Liver (tissue), 9 donors: ENCODE data around the gene PCSK4. TPM values are rescaled to one million over a fixed set of nuclear protein-coding genes. Genes with fewer than 3 reads are reported as not detected.

Experiments
- DNase-seq: peaks from one replicate; pipeline ENCODE4 v3.0.0-alpha.2; 2017; ENCODE audit warnings: low spot score
- H3K27ac ChIP-seq, 2 donors: one replicate each; pipeline ENCODE4 v1.7.0; 2013; ENCODE audit warnings: inconsistent platforms in 2 of 2, low read length in 2 of 2, control low read depth in 1 of 2, low read depth in 1 of 2, mild to moderate bottlenecking in 1 of 2
- H3K27me3 ChIP-seq, 4 donors: one replicate each; pipeline versions ENCODE4 v1.6.1 to v1.7.0; 2013; ENCODE audit warnings: low read length in 3 of 4, inconsistent platforms in 1 of 4, mild to moderate bottlenecking in 1 of 4, moderate library complexity in 1 of 4; ENCODE audit not compliant: control insufficient read depth in 4 of 4, insufficient read depth in 4 of 4
- H3K36me3 ChIP-seq, 4 donors: one replicate each; pipeline versions ENCODE4 v1.6.1 to v1.7.0; 2013; ENCODE audit warnings: low read length in 3 of 4, mild to moderate bottlenecking in 3 of 4, low read depth in 1 of 4, moderate library complexity in 1 of 4; ENCODE audit not compliant: control insufficient read depth in 4 of 4, insufficient read depth in 3 of 4
- H3K4me1 ChIP-seq, 4 donors: one replicate each; pipeline versions ENCODE4 v1.6.1 to v1.7.0; 2013; ENCODE audit warnings: low read length in 3 of 4, mild to moderate bottlenecking in 3 of 4, moderate library complexity in 1 of 4; ENCODE audit not compliant: control insufficient read depth in 4 of 4, insufficient read depth in 4 of 4
- H3K4me3 ChIP-seq, 3 donors: one replicate each; pipeline versions ENCODE4 v1.6.1 to v1.7.0; 2013; ENCODE audit warnings: low read length in 3 of 3, control low read depth in 1 of 3, low read depth in 1 of 3, mild to moderate bottlenecking in 1 of 3
- H3K9ac ChIP-seq, 2 donors: one replicate each; pipeline ENCODE4 v1.7.0; 2013; ENCODE audit warnings: low read length in 2 of 2, mild to moderate bottlenecking in 2 of 2, moderate library complexity in 2 of 2, control low read depth in 1 of 2, low read depth in 1 of 2
- H3K9me3 ChIP-seq, 4 donors: one replicate each; pipeline versions ENCODE4 v1.6.1 to v1.7.0; 2013; ENCODE audit warnings: low read length in 3 of 4; ENCODE audit not compliant: control insufficient read depth in 4 of 4
- ATF3 ChIP-seq: IDR thresholded peaks from 2 replicates; pipeline ENCODE4 v1.6.1; 2016; ENCODE audit warnings: antibody characterized with exemption
- EGR1 ChIP-seq, 2 donors: IDR thresholded peaks; 2 replicates each; pipeline ENCODE4 v1.6.1; 2016 to 2018; ENCODE audit warnings: antibody characterized with exemption in 2 of 2, low read depth in 2 of 2
- FOXA2 ChIP-seq: IDR thresholded peaks from 2 replicates; pipeline ENCODE4 v1.6.1; 2016; ENCODE audit warnings: antibody characterized with exemption
- GABPA ChIP-seq, 2 donors: IDR thresholded peaks in 1 of 2; conservative IDR thresholded peaks in 1 of 2; 2 replicates each; pipeline ENCODE4 v1.6.1; 2016; ENCODE audit warnings: antibody characterized with exemption in 2 of 2, mild to moderate bottlenecking in 1 of 2, moderate library complexity in 1 of 2
- HNF4A ChIP-seq, 2 donors: conservative IDR thresholded peaks; 2 replicates each; pipeline ENCODE4 v1.6.1; 2016; ENCODE audit warnings: antibody characterized with exemption in 2 of 2, mild to moderate bottlenecking in 2 of 2
- HNF4G ChIP-seq: IDR thresholded peaks from 2 replicates; pipeline ENCODE4 v1.6.1; 2016; ENCODE audit warnings: antibody characterized with exemption
- JUND ChIP-seq, 2 donors: IDR thresholded peaks; 2 replicates each; pipeline ENCODE4 v1.6.1; 2016; ENCODE audit warnings: antibody characterized with exemption in 2 of 2
- NR2F2 ChIP-seq: IDR thresholded peaks from 2 replicates; pipeline ENCODE4 v1.6.1; 2016; ENCODE audit warnings: antibody characterized with exemption
- RAD21 ChIP-seq, 2 donors: IDR thresholded peaks; 2 replicates each; pipeline ENCODE4 v1.6.1; 2016; ENCODE audit warnings: antibody characterized with exemption in 2 of 2, mild to moderate bottlenecking in 2 of 2
- REST ChIP-seq: IDR thresholded peaks from 2 replicates; pipeline ENCODE4 v1.6.1; 2016; ENCODE audit warnings: antibody characterized with exemption, mild to moderate bottlenecking
- RXRA ChIP-seq, 2 donors: IDR thresholded peaks; 2 replicates each; pipeline ENCODE4 v1.6.1; 2017 to 2018; ENCODE audit warnings: antibody characterized with exemption in 2 of 2, mild to moderate bottlenecking in 1 of 2
- SP1 ChIP-seq: IDR thresholded peaks from 2 replicates; pipeline ENCODE4 v1.6.1; 2018; ENCODE audit warnings: antibody characterized with exemption, mild to moderate bottlenecking
- TAF1 ChIP-seq: conservative IDR thresholded peaks from 2 replicates; pipeline ENCODE4 v1.6.1; 2016; ENCODE audit warnings: antibody characterized with exemption, mild to moderate bottlenecking
- YY1 ChIP-seq: IDR thresholded peaks from 2 replicates; pipeline ENCODE4 v1.6.1; 2016; ENCODE audit warnings: antibody characterized with exemption, mild to moderate bottlenecking
- WGBS: extraction: QIAGEN DNeasy Blood & Tissue Kit; methylation state at CpG from one replicate; pipeline ENCODE4 v1.1.7; 2013; 5-methylcytosine and 5-hydroxymethylcytosine counted together
- polyA plus RNA-seq, 2 donors: library from polyadenylated mRNA; stranded (reverse) in 1 of 2; unstranded in 1 of 2; fragments of 200-250 nt in 1 of 2; fragments of >200 nt in 1 of 2; fragmentation: Nextera tagmentation in 1 of 2; extraction: Ambion mirVana in 1 of 2; gene quantifications; one replicate each; pipeline versions ENCODE4 v1.2.1 to v1.2.3, GENCODE V29; 2013 to 2015
- total RNA-seq, 2 donors: library from RNA; depleted of rRNA; stranded (reverse); fragments of >200 nt; gene quantifications; one replicate each; pipeline ENCODE4 v1.2.3, GENCODE V29; 2014
- TF ChIP-seq, protein P1 (sequence below): fragments of 150-350 bp; IDR thresholded peaks from 2 replicates; pipeline ENCODE4 v1.5.1; 2017; ENCODE audit warnings: improper control_type of control experiment, low read depth, low read length; ENCODE audit not compliant: missing input control
- TF ChIP-seq, protein P2 (sequence below): IDR thresholded peaks from 2 replicates; pipeline ENCODE4 v1.6.1; 2016; ENCODE audit warnings: antibody characterized with exemption
- donor health status: healthy.
- donor health status: healthy.
- donor health status: healthy.
- donor health status: healthy.
- donor health status: healthy.

The PCSK4 gene
- total and polyA plus RNA-seq, 4 donors, result 0.60 to 2.6 (median 1.9) TPM

DNA sequence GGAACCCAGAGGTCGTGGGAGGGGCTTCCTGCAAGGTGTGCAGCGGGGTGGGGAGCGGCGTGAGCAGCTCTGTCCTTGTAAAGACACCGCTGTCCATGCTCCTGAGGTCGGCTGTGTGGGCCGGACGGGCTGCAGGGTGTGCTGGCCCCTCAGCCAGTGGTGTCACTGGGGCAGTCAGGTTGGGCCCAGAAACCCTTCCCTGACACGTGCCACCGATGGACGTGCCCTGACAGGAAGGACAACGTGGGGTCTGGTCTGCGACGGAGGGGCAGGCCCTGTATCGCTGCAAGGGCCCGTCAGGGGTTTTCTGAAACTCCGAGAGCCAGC lies 56.1 kb downstream of the PCSK4 start:
- Histone ChIP-seq H3K9ac (no peak overlapping the region), H3K4me3 (no peak overlapping the region), H3K9me3 (no peaks in the 10 kb centered on the region), H3K36me3 (peaks cover 4 to 38% (median 21%) of the 10 kb centered on the region in 4 donors), H3K4me1 (peaks cover 0 to 16% (median 7%) of the 10 kb centered on the region in 4 donors), H3K27me3 (no peaks in the 10 kb centered on the region), H3K27ac (no peak overlapping the region)
- DNase-seq, result no peak
- WGBS, result 97% methylated on average over 17 of the region's 17 CpGs
- TF ChIP-seq FOXA2, result no peak
- TF ChIP-seq YY1, result no peak
- TF ChIP-seq RXRA (IDR thresholded peaks at IDR 0.05), result no peak
- TF ChIP-seq HNF4A (conservative IDR thresholded peaks at IDR 0.05), result no peak
- no peak for TF ChIP-seq REST
- TF ChIP-seq ATF3, result no peak
- TF ChIP-seq, protein P1, sequence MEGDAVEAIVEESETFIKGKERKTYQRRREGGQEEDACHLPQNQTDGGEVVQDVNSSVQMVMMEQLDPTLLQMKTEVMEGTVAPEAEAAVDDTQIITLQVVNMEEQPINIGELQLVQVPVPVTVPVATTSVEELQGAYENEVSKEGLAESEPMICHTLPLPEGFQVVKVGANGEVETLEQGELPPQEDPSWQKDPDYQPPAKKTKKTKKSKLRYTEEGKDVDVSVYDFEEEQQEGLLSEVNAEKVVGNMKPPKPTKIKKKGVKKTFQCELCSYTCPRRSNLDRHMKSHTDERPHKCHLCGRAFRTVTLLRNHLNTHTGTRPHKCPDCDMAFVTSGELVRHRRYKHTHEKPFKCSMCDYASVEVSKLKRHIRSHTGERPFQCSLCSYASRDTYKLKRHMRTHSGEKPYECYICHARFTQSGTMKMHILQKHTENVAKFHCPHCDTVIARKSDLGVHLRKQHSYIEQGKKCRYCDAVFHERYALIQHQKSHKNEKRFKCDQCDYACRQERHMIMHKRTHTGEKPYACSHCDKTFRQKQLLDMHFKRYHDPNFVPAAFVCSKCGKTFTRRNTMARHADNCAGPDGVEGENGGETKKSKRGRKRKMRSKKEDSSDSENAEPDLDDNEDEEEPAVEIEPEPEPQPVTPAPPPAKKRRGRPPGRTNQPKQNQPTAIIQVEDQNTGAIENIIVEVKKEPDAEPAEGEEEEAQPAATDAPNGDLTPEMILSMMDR, result no peak
- no peak for TF ChIP-seq TAF1
- no peak for TF ChIP-seq RAD21 (IDR thresholded peaks at IDR 0.05)
- TF ChIP-seq JUND (IDR thresholded peaks at IDR 0.05), result no peak
- TF ChIP-seq, protein P2, sequence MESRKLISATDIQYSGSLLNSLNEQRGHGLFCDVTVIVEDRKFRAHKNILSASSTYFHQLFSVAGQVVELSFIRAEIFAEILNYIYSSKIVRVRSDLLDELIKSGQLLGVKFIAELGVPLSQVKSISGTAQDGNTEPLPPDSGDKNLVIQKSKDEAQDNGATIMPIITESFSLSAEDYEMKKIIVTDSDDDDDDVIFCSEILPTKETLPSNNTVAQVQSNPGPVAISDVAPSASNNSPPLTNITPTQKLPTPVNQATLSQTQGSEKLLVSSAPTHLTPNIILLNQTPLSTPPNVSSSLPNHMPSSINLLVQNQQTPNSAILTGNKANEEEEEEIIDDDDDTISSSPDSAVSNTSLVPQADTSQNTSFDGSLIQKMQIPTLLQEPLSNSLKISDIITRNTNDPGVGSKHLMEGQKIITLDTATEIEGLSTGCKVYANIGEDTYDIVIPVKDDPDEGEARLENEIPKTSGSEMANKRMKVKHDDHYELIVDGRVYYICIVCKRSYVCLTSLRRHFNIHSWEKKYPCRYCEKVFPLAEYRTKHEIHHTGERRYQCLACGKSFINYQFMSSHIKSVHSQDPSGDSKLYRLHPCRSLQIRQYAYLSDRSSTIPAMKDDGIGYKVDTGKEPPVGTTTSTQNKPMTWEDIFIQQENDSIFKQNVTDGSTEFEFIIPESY, result no peak

- 91% methylated on average over 47 of the region's 47 CpGs for WGBS
- TF ChIP-seq, protein P2, result no peak
- TF ChIP-seq RAD21 (IDR thresholded peaks at IDR 0.05) (no peak), HNF4G (no peak), GABPA (IDR thresholded peaks at IDR 0.05 in 1 of 2, conservative IDR thresholded peaks at IDR 0.05 in 1 of 2) (no peak), JUND (IDR thresholded peaks at IDR 0.05) (no peak), NR2F2 (no peak), ATF3 (no peak), SP1 (no peak), EGR1 (IDR thresholded peaks at IDR 0.05; ENCODE audit: low read depth in 2 of 2) (no peak), HNF4A (conservative IDR thresholded peaks at IDR 0.05) (no peak), TAF1 (no peak), REST (no peak)
These were observed 56.8 kb downstream of the PCSK4 start for GRCh38 chr19:1433119-1434039.

More at GRCh38 chr19:1433119-1434039, 56.8 kb downstream of the PCSK4 start:
- H3K4me1 ChIP-seq, result peaks cover 0 to 15% (median 7%) of the 10 kb centered on the region in 4 donors
- H3K9me3 ChIP-seq, result no peaks in the 10 kb centered on the region
- H3K27ac ChIP-seq, result no peak overlapping the region
- no peaks in the 10 kb centered on the region for H3K27me3 ChIP-seq
- DNase-seq, result no peak
- H3K9ac ChIP-seq, result no peak overlapping the region
- H3K36me3 ChIP-seq, result peaks cover 4 to 40% (median 23%) of the 10 kb centered on the region in 4 donors
- H3K4me3 ChIP-seq, result no peak overlapping the region
